ENCODE measurements around the gene TAF3.

The TAF3 gene

DNA sequence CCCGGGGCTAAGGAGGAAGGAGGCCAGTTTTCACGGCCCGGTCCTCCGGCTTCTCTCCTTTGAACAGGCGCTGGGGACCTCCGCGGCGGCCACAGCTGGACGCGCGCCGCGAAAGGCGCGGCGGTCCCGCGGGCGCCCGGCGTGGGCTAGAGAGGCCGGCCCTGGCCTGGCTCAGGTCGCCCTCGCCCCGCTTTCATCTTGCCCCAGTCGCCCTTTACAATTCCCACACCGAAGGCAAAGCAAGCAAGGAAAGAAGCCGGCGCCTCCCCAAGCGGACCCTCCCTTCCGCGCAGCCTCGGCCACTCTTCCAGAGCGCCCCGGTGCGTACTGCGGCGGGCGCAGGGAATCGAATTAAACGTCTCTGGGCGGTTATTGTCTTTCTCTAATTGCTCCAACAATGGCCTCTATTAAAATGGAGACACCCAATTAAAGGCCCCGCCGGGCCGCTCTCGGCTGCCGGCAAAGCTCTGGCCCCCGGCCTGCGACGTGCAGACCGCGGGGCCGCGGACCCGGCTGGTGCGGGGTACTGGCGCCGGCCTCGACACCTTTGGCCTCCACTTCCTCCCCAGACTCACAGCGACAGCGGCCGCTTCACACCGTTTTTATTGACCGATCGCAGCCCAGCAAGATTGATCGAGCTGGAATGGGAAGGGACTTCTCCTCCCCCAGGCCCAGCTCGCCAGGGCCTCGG lies 231.7 kb downstream of the TAF3 start:
- no peak for DNase-seq

GRCh38 chr10:8050556-8051108 lies 232.3 kb downstream of the TAF3 start:
- no peak for DNase-seq

DNA sequence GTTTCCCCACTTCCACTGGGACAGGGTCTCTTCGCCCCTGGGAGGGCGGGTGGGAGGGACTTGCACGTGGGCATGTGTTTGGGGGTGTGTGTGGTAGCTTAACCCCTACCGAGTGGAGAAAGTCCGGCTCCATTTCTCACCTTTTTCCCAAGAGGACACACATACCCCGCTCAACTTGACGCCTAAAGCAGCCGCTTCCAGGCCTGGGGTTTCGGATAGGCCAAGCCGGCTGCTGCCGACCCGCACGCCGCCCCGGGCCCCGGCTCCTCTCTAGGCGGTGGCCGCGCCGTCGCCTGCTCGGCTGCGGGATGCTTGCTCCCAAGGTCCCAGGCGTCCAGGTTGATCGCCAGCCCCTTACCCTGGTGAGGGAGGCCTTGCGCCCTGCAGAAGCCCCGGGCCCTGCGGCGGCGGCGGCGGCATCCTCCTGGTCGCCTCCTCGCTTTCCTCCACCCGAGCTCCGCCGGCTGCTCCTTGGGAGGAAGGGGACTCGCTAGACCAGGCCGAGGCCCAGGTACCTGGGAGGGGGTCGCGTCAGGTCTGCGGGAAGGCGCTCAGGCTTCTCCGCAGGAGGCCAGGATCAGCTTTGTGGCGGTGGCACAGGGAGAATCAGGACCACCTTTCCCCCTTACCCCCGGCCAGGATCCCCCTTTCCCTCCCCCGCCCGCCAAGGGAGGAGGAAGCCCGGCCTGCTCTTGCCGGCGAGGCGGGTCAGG lies 233.0 kb downstream of the TAF3 start:
- DNase-seq, result no peak

GRCh38 chr10:8051851-8052257 lies 233.5 kb downstream of the TAF3 start:
- no peak for DNase-seq

- DNase-seq, result no peak
Measured at GRCh38 chr10:8052341-8052955, 234.1 kb downstream of the TAF3 start.

DNA sequence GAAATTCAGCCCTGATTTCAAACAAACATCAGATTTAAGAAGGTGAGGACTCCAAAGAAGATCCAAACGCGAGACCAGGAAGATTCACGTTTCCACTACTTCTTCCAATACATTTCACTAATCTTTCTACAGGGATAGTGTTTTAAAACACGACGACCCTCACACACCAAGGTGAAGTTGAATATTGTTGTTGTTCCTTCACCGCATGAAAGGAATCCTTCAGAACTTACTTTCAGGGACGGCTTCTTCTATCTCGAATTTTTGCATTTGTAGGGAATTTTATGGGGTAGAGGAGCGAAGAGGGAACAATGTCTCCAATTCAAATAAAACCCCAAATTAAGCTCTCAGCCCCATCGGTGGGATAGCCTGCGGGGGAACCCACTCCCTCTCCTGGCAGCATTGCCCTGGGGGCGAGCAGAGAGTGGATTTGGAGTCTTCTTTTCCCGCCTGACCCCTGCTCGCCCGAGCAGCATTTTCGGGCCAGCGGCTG lies 234.7 kb downstream of the TAF3 start:
- no peak for DNase-seq

DNA sequence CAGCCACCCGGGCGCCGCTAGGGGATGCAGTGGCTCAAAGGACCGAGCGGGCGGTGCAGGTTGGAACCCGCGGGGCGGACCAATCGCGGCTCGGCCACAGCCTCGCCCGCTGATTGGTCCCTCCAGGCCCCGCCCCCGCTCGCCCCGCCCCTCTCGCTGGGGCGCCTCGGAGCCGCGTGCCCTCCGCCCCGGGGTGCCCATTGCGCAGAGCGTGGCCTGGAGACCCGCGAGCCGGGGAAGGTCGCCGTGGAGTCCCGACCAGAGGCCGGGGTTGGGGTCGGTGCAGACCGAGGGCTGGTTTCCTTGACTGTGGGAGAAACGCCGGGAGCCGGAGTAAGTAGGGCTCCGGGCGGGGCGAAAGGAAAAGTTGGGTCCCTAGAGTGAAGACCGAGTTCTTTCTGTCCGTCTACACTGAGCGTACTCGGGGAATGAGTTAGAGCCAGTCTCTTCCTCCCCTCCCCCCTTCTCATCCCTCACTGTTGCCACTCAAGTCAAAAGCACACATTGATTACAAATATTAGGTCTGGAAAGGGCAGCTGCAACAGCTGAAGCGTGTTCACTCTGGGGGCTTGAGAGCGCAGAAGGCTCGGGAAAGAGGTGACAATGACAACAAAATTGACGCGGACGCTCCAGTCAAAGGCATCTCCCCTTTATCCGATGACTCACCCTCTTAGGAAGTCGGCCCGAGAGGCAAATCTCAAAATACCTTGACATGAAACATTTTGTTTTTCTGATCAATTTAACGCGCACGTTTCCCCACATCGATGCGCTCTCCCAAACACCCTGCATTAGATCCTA lies 235.3 kb downstream of the TAF3 start:
- no peak for DNase-seq

DNA sequence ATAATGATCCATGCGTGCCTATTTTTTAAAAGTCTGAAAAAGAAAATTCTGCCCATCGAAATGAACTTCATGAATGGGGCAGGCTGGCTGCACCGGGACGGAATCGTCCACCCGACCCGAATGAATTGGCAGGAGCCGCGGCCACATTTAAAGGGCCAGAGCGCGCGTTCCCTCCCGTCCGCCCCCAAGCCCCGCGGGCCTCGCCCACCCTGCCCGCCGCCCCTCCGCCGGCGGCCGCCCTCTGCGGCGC lies 235.9 kb downstream of the TAF3 start:
- no peak for DNase-seq

- DNase-seq, result no peak
Measured at GRCh38 chr10:8054494-8055407, 236.4 kb downstream of the TAF3 start, which contains the start of gene GATA3. GATA3 (plus strand) TSS chr10:8054688; CDS start chr10:8055656, 968 bp downstream.

DNA sequence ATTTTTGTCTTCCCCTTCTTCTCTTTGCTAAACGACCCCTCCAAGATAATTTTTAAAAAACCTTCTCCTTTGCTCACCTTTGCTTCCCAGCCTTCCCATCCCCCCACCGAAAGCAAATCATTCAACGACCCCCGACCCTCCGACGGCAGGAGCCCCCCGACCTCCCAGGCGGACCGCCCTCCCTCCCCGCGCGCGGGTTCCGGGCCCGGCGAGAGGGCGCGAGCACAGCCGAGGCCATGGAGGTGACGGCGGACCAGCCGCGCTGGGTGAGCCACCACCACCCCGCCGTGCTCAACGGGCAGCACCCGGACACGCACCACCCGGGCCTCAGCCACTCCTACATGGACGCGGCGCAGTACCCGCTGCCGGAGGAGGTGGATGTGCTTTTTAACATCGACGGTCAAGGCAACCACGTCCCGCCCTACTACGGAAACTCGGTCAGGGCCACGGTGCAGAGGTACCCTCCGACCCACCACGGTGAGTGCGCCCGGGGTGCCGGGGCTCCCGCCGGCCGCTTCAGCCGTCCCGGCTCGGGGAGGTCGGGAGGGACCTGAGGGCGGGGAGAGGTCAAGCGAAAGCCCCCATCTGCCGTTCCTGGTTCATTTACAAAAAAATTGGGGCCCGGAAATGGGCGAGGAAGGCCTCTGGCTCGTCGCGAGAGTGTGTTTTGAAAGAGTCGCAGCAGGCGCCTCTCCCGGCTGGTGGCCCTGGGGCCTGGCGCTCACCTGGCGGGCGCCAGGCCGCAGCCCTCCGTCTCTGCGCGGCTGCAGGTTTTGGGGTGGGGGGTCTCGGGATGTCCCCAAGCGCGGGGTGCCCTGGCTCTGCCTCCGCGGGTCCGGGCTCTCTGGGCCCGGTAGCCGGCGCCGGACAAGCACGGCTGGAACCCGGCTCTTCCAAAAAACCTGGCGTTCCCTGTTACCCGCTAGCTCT lies 237.4 kb downstream of the TAF3 start:
- no peak for DNase-seq

- no peak for DNase-seq
Measured at GRCh38 chr10:8056378-8056777, 238.1 kb downstream of the TAF3 start.

DNA sequence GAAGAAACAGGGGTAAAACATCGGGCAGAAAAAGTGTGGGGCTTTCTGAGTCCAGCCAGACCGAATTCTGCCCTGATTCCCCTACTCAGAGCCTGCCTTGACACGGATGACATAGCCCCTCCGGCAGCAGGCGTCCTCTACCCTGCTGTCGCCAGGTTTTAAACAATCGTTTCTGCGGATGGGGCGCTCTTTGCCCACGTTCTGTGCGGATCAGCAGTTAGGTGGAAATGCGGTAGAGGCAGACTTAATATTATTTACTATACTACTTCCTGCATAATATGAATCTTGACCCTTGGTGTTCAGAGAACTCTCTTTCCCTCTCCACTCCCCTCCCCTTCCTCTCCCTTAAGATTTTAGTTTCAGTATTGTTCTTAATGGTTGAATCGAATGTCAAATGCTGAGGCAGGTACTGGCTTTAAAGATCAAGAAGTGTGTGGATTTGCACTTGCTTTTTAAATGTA lies 238.6 kb downstream of the TAF3 start:
- no peak for DNase-seq

- DNase-seq, result no peak
Measured at GRCh38 chr10:8057636-8058273, 239.4 kb downstream of the TAF3 start.

GRCh38 chr10:8058274-8059111 lies 240.2 kb downstream of the TAF3 start:
- DNase-seq, result no peak

DNA sequence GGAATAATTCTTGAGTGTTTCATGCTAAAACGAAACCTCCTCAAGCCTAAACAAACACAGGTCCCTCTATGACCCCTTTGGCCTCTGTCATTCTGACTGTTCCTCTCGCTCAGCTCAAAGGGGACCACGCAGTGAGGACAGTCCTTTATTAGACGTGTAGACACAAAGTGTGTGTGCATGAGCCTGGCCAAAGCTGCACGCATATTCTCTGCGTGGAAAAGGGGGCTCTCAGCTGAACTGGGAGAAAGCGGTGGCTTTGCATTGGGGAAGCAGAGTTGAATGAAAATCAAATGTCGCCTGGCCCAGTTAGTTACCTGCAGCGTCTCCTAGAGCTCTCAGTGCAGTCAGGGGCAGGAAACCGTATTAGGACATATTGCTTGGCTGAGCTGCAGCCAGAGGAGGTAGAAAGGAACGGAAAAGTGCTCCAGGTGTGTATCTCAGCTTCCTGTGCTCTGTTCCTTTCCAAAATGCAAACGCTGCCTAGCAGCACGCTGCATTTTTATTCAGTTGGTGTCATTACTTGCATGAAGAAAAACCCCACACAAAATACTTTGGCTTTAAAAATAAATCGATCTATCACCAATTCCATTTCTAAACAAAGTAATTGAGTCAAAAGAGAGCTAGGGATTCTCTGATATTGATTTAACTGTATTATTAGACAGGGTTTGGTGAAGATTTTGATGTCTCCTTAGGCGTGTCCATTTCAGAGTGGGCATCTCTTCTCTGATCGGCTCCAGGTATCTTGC lies 241.1 kb downstream of the TAF3 start:
- DNase-seq, result no peak

- DNase-seq, result no peak
Measured at GRCh38 chr10:8060010-8060703, 241.9 kb downstream of the TAF3 start.

DNA sequence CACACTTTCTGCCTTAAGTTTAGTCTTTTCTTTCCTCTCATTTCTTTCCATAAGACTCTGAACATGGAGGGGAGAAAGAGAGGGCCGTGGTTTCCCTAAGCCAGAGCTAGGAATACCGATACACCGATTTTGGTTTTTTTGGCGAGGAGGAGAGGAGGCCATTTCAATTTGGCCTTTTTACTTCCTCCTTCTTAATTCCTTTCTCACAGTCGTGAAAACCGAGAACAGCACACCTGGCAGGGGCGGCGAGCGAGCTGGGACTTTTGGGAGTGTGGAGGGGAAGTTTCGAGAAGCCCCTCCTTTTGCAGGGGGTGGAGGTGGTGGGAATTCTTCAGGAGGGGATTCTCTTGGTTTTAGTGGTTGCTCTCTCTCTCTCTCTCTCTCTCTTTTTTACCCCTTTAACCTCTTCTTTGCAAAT lies 242.4 kb downstream of the TAF3 start:
- no peak for DNase-seq

All from SHP77 (cell line).